HCT116 (cell line): ENCODE data around the gene VMP1.

ENCODE experiments used
- CTCF ChIP-seq, 3 experiments: fragments of 200-600 bp in 1 of 3; sonication (generic) in 1 of 3; IDR thresholded peaks in 2 of 3; conservative IDR thresholded peaks in 1 of 3; 2 replicates each; pipeline ENCODE4 v1.5.1; 2012 to 2017; ENCODE audit warnings: low read depth in 2 of 3, low read length in 2 of 3, antibody characterized with exemption in 1 of 3, borderline replicate concordance in 1 of 3, control low read depth in 1 of 3, mild to moderate bottlenecking in 1 of 3, mixed read lengths in 1 of 3, mixed run types in 1 of 3, moderate library complexity in 1 of 3; ENCODE audit not compliant: insufficient read depth in 1 of 3
- EZH2 ChIP-seq: fragments of 200-600 bp; sonication (generic); IDR thresholded peaks from 2 replicates; pipeline ENCODE4 v1.6.1; 2017; ENCODE audit warnings: antibody characterized with exemption, mixed run types
- EZH2phosphoT487 ChIP-seq: fragments of 200-600 bp; IDR thresholded peaks from 2 replicates; pipeline ENCODE4 v1.6.1; 2018; ENCODE audit warnings: antibody characterized with exemption, borderline replicate concordance
- JUND ChIP-seq: IDR thresholded peaks from 2 replicates; pipeline ENCODE4 v1.6.1; 2012
- MAX ChIP-seq: IDR thresholded peaks from 2 replicates; pipeline ENCODE4 v1.6.1; 2012
- POLR2A ChIP-seq: IDR thresholded peaks from 2 replicates; pipeline ENCODE4 v1.7.0; 2011; ENCODE audit warnings: borderline replicate concordance; ENCODE audit not compliant: insufficient read depth, insufficient read length; ENCODE audit errors: extremely low read depth
- POLR2AphosphoS5 ChIP-seq: IDR thresholded peaks from 2 replicates; pipeline ENCODE4 v1.6.1; 2011; ENCODE audit warnings: mild to moderate bottlenecking, low read depth, low read length, moderate library complexity
- REST ChIP-seq: IDR thresholded peaks from 2 replicates; pipeline ENCODE4 v1.6.1; 2012; ENCODE audit warnings: low read depth
- SIN3A ChIP-seq: IDR thresholded peaks from 2 replicates; pipeline ENCODE4 v1.6.1; 2012; ENCODE audit warnings: low read depth
- TCF7L2 ChIP-seq: IDR thresholded peaks from 2 replicates; pipeline ENCODE4 v1.7.0; 2011; ENCODE audit warnings: borderline replicate concordance, inconsistent platforms; ENCODE audit not compliant: insufficient read depth, insufficient read length; ENCODE audit errors: extremely low read depth
- ZNF274 ChIP-seq: fragments of 200-500 bp; sonication (Bioruptor generic); IDR thresholded peaks from 2 replicates; pipeline ENCODE4 v1.6.1; 2014; ENCODE audit warnings: mild to moderate bottlenecking, low read depth, low read length, inconsistent platforms
- TF ChIP-seq, protein P1 (sequence below): IDR thresholded peaks from 2 replicates; pipeline ENCODE4 v1.6.1; 2012

DNA sequence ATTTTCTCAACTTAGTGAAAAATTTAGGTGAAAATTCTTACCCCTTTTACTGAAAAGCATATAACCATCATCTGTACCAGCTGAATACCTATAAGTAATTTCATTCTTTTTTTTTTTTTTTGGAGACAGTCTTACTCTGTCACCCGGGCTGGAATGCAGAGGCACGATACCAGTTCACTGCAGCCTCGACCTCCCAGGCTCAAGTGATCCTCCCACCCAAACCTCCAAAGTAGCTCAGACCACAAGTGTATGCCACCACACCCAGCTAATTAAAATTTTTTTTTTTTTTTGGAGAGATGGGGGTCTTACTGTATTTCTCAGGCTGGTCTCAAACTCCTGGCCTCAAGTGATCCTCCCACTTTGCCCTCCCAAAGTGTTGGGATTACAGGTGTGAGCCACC, 151.5 kb downstream of the VMP1 start:
- TF ChIP-seq POLR2A (no peak), REST (no peak), CTCF (IDR thresholded peaks at IDR 0.05 in 2 of 3, conservative IDR thresholded peaks at IDR 0.05 in 1 of 3; ENCODE audit: borderline replicate concordance in 1 of 3, insufficient read depth in 1 of 3, low read depth in 2 of 3, low read length in 2 of 3) (no peak), JUND (no peak), EZH2phosphoT487 (no peak), EZH2 (no peak), SIN3A (no peak), MAX (no peak), ZNF274 (no peak), POLR2AphosphoS5 (no peak), TCF7L2 (no peak)
- TF ChIP-seq, protein P1, sequence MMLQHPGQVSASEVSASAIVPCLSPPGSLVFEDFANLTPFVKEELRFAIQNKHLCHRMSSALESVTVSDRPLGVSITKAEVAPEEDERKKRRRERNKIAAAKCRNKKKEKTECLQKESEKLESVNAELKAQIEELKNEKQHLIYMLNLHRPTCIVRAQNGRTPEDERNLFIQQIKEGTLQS = no peak
